Keratinocyte (primary cell): ENCODE results near the gene BUD31. TPM values are rescaled to one million over a fixed set of nuclear protein-coding genes. Genes with fewer than 3 reads are reported as not detected.

Experiments used
- DNase-seq: peaks from one replicate; pipeline ENCODE4 v3.0.0-alpha.2; 2011; ENCODE audit warnings: low read depth, missing footprints, low spot score
- FAIRE-seq: peaks from 2 replicates; lab custom pipeline; 2011; peaks lifted over from hg19 to GRCh38; lab: Jason Lieb, UNC
- H2AFZ ChIP-seq: 2 replicates; pipeline ENCODE4 v1.6.0; 2012; ENCODE audit warnings: low read length, control low read depth, inconsistent platforms; ENCODE audit not compliant: control insufficient read depth
- H3K27ac ChIP-seq: 2 replicates; pipeline ENCODE4 v1.5.1; 2011; ENCODE audit warnings: low read length; ENCODE audit not compliant: control insufficient read depth, insufficient read depth
- H3K27me3 ChIP-seq: 3 replicates; pipeline ENCODE4 v1.6.0; 2011; ENCODE audit warnings: low read length; ENCODE audit not compliant: control insufficient read depth, insufficient read depth; ENCODE audit errors: extremely low read depth
- H3K36me3 ChIP-seq, 2 experiments: 2 replicates in 1 of 2; 3 replicates in 1 of 2; pipeline ENCODE4 v1.5.1; 2011; ENCODE audit warnings: low read length in 2 of 2, mild to moderate bottlenecking in 1 of 2; ENCODE audit not compliant: control insufficient read depth in 2 of 2, insufficient read depth in 2 of 2; ENCODE audit errors: extremely low read depth in 1 of 2
- H3K4me1 ChIP-seq: 3 replicates; pipeline ENCODE4 v1.5.1; 2011; ENCODE audit warnings: low read length; ENCODE audit not compliant: control insufficient read depth, insufficient read depth; ENCODE audit errors: extremely low read depth
- H3K4me2 ChIP-seq: 3 replicates; pipeline ENCODE4 v1.6.0; 2011; ENCODE audit warnings: low read depth, low read length; ENCODE audit not compliant: control insufficient read depth, insufficient read depth; ENCODE audit errors: extremely low read depth
- H3K4me3 ChIP-seq, 3 experiments: fragments of 200-600 bp in 1 of 3; sonication (generic) in 1 of 3; 2 replicates in 2 of 3; 3 replicates in 1 of 3; pipeline ENCODE4 v1.5.1; 2011 to 2016; ENCODE audit warnings: low read length in 3 of 3, mild to moderate bottlenecking in 3 of 3, control low read depth in 2 of 3, inconsistent platforms in 1 of 3, low read depth in 1 of 3, mixed read lengths in 1 of 3, mixed run types in 1 of 3, moderate library complexity in 1 of 3; ENCODE audit not compliant: control insufficient read depth in 2 of 3, insufficient read depth in 2 of 3; ENCODE audit errors: extremely low read depth in 1 of 3
- H3K79me2 ChIP-seq: 2 replicates; pipeline ENCODE4 v1.6.0; 2012; ENCODE audit warnings: low read length; ENCODE audit not compliant: control insufficient read depth, insufficient read depth
- H3K9ac ChIP-seq: 3 replicates; pipeline ENCODE4 v1.6.0; 2011; ENCODE audit warnings: low read length; ENCODE audit not compliant: control insufficient read depth, insufficient read depth; ENCODE audit errors: extremely low read depth
- H3K9me1 ChIP-seq: 3 replicates; pipeline ENCODE4 v1.6.0; 2011; ENCODE audit warnings: low read length; ENCODE audit not compliant: control insufficient read depth, insufficient read depth; ENCODE audit errors: extremely low read depth
- H3K9me3 ChIP-seq: 2 replicates; pipeline ENCODE4 v1.5.1; 2012; ENCODE audit warnings: low read depth, low read length; ENCODE audit not compliant: control insufficient read depth
- H4K20me1 ChIP-seq: 3 replicates; pipeline ENCODE4 v1.6.0; 2011; ENCODE audit warnings: low read length; ENCODE audit not compliant: control insufficient read depth, insufficient read depth; ENCODE audit errors: extremely low read depth
- CTCF ChIP-seq, 3 experiments: IDR thresholded peaks in 1 of 3; conservative IDR thresholded peaks in 1 of 3; optimal IDR thresholded peaks in 1 of 3; 2 replicates in 2 of 3; 3 replicates in 1 of 3; pipeline versions ENCODE3 to v1.5.1; 2011; ENCODE audit warnings: low read length in 3 of 3, mild to moderate bottlenecking in 3 of 3, moderate library complexity in 2 of 3, control low read depth in 1 of 3, inconsistent platforms in 1 of 3; ENCODE audit not compliant: insufficient read depth in 2 of 3; ENCODE audit errors: extremely low read depth in 1 of 3
- EZH2 ChIP-seq: IDR thresholded peaks from one replicate; pipeline ENCODE4 v1.6.1; 2012; ENCODE audit warnings: inconsistent platforms, mild to moderate bottlenecking, low read length, moderate library complexity
- dilution Hi-C: fragments of 300-500 bp; cut with MboI; formaldehyde crosslinking; loops from one replicate; pipeline ENCODE4 v1.7.0; 2020; ENCODE audit warnings: low sequenced_read_pairs; ENCODE audit not compliant: extremely low pct_ligation_motif_present
- polyA plus RNA-seq, 5 experiments: library from polyadenylated mRNA; depleted of rRNA in 3 of 5; stranded (reverse) in 3 of 5; stranded (forward) in 1 of 5; unstranded in 1 of 5; fragments of >200 nt; gene quantifications; 1 replicate in 1 of 5; 2 replicates in 3 of 5; 3 replicates in 1 of 5; pipeline versions ENCODE4 v1.2.1 to v1.2.3, GENCODE V29; 2011 to 2012; ENCODE audit warnings: missing spikeins in 2 of 5, low read depth in 1 of 5, low replicate concordance in 1 of 5

Gene BUD31
- polyA plus RNA-seq, 1 donor (not counting 4 experiments of a cell fraction or from before 2014, with no cell fraction given), result 73.3 TPM

- no peak overlapping the region for H2AFZ ChIP-seq
Measured at GRCh38 chr7:99392659-99393354, 16.0 kb upstream of the BUD31 start.

GRCh38 chr7:99393355-99394187, 15.2 kb upstream of the BUD31 start:
- Histone ChIP-seq H3K27me3 (no peaks in the 10 kb centered on the region), H3K4me3 (no peak overlapping the region), H3K4me1 (peaks cover 8% of the 10 kb centered on the region), H2AFZ (no peak overlapping the region), H3K9ac (peak overlapping the region; percentile 22), H3K27ac (no peak overlapping the region), H4K20me1 (peaks cover 39% of the 10 kb centered on the region), H3K79me2 (peaks cover 6% of the 10 kb centered on the region), H3K4me2 (peak overlapping the region; percentile 41), H3K36me3 (peaks cover 47 to 52% of the 10 kb centered on the region in 2 experiments), H3K9me3 (no peaks in the 10 kb centered on the region), H3K9me1 (no peaks in the 10 kb centered on the region)
- DNase-seq, result no peak
- no peak for TF ChIP-seq EZH2
- TF ChIP-seq CTCF (optimal IDR thresholded peaks at IDR 0.05 in 1 of 3, IDR thresholded peaks at IDR 0.05 in 1 of 3, conservative IDR thresholded peaks at IDR 0.05 in 1 of 3; ENCODE audit: extremely low read depth in 1 of 3, insufficient read depth in 2 of 3, low read length in 3 of 3), result no peak
- no peak for FAIRE-seq
- dilution Hi-C loops, result no loop called here

More at GRCh38 chr7:99392659-99393354, 16.0 kb upstream of the BUD31 start:
- H3K4me3 ChIP-seq, result peak overlapping the region in 1 of 3 experiments; percentile 38
- H3K9me1 ChIP-seq, result no peaks in the 10 kb centered on the region
- peaks cover 39% of the 10 kb centered on the region for H4K20me1 ChIP-seq
- H3K79me2 ChIP-seq, result peaks cover 6% of the 10 kb centered on the region
- H3K27me3 ChIP-seq, result no peaks in the 10 kb centered on the region
- TF ChIP-seq CTCF (optimal IDR thresholded peaks at IDR 0.05 in 1 of 3, IDR thresholded peaks at IDR 0.05 in 1 of 3, conservative IDR thresholded peaks at IDR 0.05 in 1 of 3; ENCODE audit: extremely low read depth in 1 of 3, insufficient read depth in 2 of 3, low read length in 3 of 3), result no peak
- TF ChIP-seq EZH2, result no peak
- H3K4me2 ChIP-seq, result peak overlapping the region; percentile 41
- peaks cover 45 to 59% of the 10 kb centered on the region in 2 experiments for H3K36me3 ChIP-seq
- dilution Hi-C loops, result no loop called here
- H3K9ac ChIP-seq, result peak overlapping the region; percentile 33
- no peaks in the 10 kb centered on the region for H3K9me3 ChIP-seq
- peak overlapping the region; percentile 43 for H3K27ac ChIP-seq
- DNase-seq (no peak), FAIRE-seq (peak; percentile 17)
- H3K4me1 ChIP-seq, result peaks cover 8% of the 10 kb centered on the region
